ENCODE measurements around the gene CCNF.

The CCNF gene

GRCh38 chr16:2450975-2451381 is 21.7 kb downstream of the CCNF start:
- no peak for DNase-seq (ENCODE audit: low read depth)
- no peak for TF ChIP-seq CTCF (IDR thresholded peaks at IDR 0.05; ENCODE audit: low read length, missing control alignments)
- no peak overlapping the region for H3K4me3 ChIP-seq (replicated peaks; ENCODE audit: low read depth, low read length)

- DNase-seq (ENCODE audit: low read depth): no peak
- H3K4me3 ChIP-seq (replicated peaks; ENCODE audit: low read depth, low read length): no peak overlapping the region
- no peak for TF ChIP-seq CTCF (IDR thresholded peaks at IDR 0.05; ENCODE audit: low read length, missing control alignments)
These were observed 22.6 kb downstream of the CCNF start for GRCh38 chr16:2451851-2452320.

- TF ChIP-seq CTCF (IDR thresholded peaks at IDR 0.05; ENCODE audit: low read length, missing control alignments): no peak
- no peak for DNase-seq (ENCODE audit: low read depth)
- no peak overlapping the region for H3K4me3 ChIP-seq (replicated peaks; ENCODE audit: low read depth, low read length)
These were observed 23.4 kb downstream of the CCNF start for GRCh38 chr16:2452650-2453049.

- no peak for TF ChIP-seq CTCF (IDR thresholded peaks at IDR 0.05; ENCODE audit: low read length, missing control alignments)
- no peak overlapping the region for H3K4me3 ChIP-seq (replicated peaks; ENCODE audit: low read depth, low read length)
- no peak for DNase-seq (ENCODE audit: low read depth)
These were observed 26.0 kb downstream of the CCNF start for GRCh38 chr16:2455081-2455845.

- no peak for DNase-seq (ENCODE audit: low read depth)
- TF ChIP-seq CTCF (IDR thresholded peaks at IDR 0.05; ENCODE audit: low read length, missing control alignments): no peak
- H3K4me3 ChIP-seq (replicated peaks; ENCODE audit: low read depth, low read length): no peak overlapping the region
These were observed 27.4 kb downstream of the CCNF start for GRCh38 chr16:2456551-2457153.

GRCh38 chr16:2457267-2457666 is 28.0 kb downstream of the CCNF start:
- H3K4me3 ChIP-seq (replicated peaks; ENCODE audit: low read depth, low read length): no peak overlapping the region
- no peak for DNase-seq (ENCODE audit: low read depth)
- no peak for TF ChIP-seq CTCF (IDR thresholded peaks at IDR 0.05; ENCODE audit: low read length, missing control alignments)
